Measurements from ENCODE around the gene CHPF. TPM values are rescaled to one million over a fixed set of nuclear protein-coding genes. Genes with fewer than 3 reads are reported as not detected.

CHPF gene
- total and polyA plus RNA-seq, 5 experiments from 2014 or later, result 3.7 to 4.2 (median 3.8) TPM

- peak overlapping the region in 1 of 10 donors; percentile 13 for H3K27ac Mint-ChIP-seq
- H3K4me3 Mint-ChIP-seq, result no peak overlapping the region
- H3K27me3 Mint-ChIP-seq, result peaks cover 8 to 63% (median 24%) of the 10 kb centered on the region in 5 donors
- H3K4me1 Mint-ChIP-seq, result peaks cover 0 to 4% (median 0%) of the 10 kb centered on the region in 4 donors
- DNase-seq (no peak), ATAC-seq (no peak)
- no peaks in the 10 kb centered on the region for H3K36me3 Mint-ChIP-seq
- POLR2A ChIA-PET, result interaction anchor here (1.4 kb wide), 1 partner anchor 12 kb away, joined by 3 read pairs; no protein-coding TSS in a partner anchor
- H3K9me3 Mint-ChIP-seq, result no peaks in the 10 kb centered on the region
Measured at GRCh38 chr2:219563271-219563928, 19.8 kb upstream of the CHPF start.

GRCh38 chr2:219562049-219563020, 18.7 kb upstream of the CHPF start:
- H3K9me3 Mint-ChIP-seq, result no peaks in the 10 kb centered on the region
- H3K36me3 Mint-ChIP-seq, result no peaks in the 10 kb centered on the region
- H3K27me3 Mint-ChIP-seq, result peaks cover 8 to 56% (median 17%) of the 10 kb centered on the region in 5 donors
- H3K27ac Mint-ChIP-seq, result no peak overlapping the region
- no peak overlapping the region for H3K4me3 Mint-ChIP-seq
- H3K4me1 Mint-ChIP-seq, result peaks cover 0 to 2% (median 0%) of the 10 kb centered on the region in 4 donors
- no peak for DNase-seq
- ATAC-seq, result no peak
- POLR2A ChIA-PET, result interaction anchor here (1.4 kb wide), 1 partner anchor 11 kb away, joined by 3 read pairs; no protein-coding TSS in a partner anchor

DNA sequence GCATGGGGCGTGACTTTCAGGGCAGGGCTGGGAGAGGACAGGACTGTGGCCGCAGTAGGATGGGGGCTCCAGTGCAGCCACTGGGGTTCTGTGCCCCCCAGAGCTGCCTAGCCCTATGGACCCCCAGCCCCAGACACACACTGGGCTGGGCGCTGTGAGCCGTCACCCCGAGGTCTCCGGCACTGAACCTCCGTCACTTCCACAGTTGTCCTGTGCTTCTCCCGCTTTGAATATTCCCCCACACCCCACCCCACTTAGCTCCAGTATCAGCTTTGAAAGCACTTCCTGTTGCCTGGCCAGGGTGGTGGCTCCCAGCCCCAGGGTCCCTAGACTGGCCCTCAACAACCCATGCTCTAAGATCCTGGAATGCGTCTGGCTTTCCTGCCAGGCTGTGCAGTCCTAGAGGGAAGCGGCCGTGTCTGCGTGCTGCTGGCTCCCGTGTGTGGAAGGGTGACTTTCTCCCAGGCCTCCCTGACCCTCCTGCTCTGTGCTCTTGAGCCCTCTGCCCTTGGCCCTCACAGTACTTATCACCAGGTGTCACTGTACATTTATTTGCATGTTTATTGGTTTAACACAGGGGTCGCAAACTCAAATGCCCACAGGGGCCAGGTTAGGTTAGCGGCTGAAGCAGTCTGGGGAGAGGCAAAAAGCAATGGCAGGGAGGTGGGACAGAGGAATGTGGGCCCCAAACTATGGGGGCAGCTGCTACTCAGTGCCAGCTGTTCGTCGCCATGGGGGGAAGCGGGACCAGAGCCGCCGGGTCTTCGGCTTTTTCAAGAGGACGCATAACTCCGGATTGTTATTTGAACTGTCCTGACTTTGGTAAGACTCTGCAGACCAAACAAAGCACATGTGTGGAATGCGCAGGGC, 17.8 kb upstream of the CHPF start:
- POLR2A ChIA-PET, result interaction anchor here (1.4 to 2.1 kb wide), 2 partner anchors 10 kb away, joined by 3 to 4 read pairs; no protein-coding TSS in a partner anchor
- ATAC-seq (no peak), DNase-seq (no peak)
- H3K27me3 Mint-ChIP-seq, result peaks cover 9 to 56% (median 13%) of the 10 kb centered on the region in 5 donors
- H3K36me3 Mint-ChIP-seq, result no peaks in the 10 kb centered on the region
- no peak overlapping the region for H3K4me3 Mint-ChIP-seq
- H3K9me3 Mint-ChIP-seq, result no peaks in the 10 kb centered on the region
- H3K27ac Mint-ChIP-seq, result peak overlapping the region in 1 of 10 donors; percentile 51
- H3K4me1 Mint-ChIP-seq, result peaks cover 0 to 2% (median 0%) of the 10 kb centered on the region in 4 donors

GRCh38 chr2:219560893-219561178, 17.2 kb upstream of the CHPF start:
- Mint-ChIP-seq H3K4me1 (peaks cover 0 to 2% (median 0%) of the 10 kb centered on the region in 4 donors), H3K27ac (no peak overlapping the region), H3K9me3 (no peaks in the 10 kb centered on the region), H3K36me3 (no peaks in the 10 kb centered on the region), H3K27me3 (peaks cover 9 to 56% (median 11%) of the 10 kb centered on the region in 5 donors), H3K4me3 (no peak overlapping the region)
- no peak for ATAC-seq
- POLR2A ChIA-PET, result interaction anchor here (1.0 to 2.1 kb wide), 2 partner anchors 9 to 18 kb away, joined by 3 to 4 read pairs; no protein-coding TSS in a partner anchor
- DNase-seq, result no peak

- H3K4me1 Mint-ChIP-seq, result peaks cover 0 to 2% (median 0%) of the 10 kb centered on the region in 4 donors
- H3K9me3 Mint-ChIP-seq, result no peaks in the 10 kb centered on the region
- ATAC-seq, result peak; percentile 61 to 66
- H3K36me3 Mint-ChIP-seq, result no peaks in the 10 kb centered on the region
- DNase-seq, result peak in 5 of 10 donors; percentile 17 to 40 (median 36)
- no peak overlapping the region for H3K27ac Mint-ChIP-seq
- no peak overlapping the region for H3K4me3 Mint-ChIP-seq
- POLR2A ChIA-PET, result interaction anchor here (1.0 to 2.1 kb wide), 2 partner anchors 9 to 18 kb away, joined by 3 to 4 read pairs; no protein-coding TSS in a partner anchor
- H3K27me3 Mint-ChIP-seq, result peaks cover 9 to 56% (median 11%) of the 10 kb centered on the region in 5 donors
Measured at GRCh38 chr2:219560037-219560892, 16.7 kb upstream of the CHPF start.

DNA sequence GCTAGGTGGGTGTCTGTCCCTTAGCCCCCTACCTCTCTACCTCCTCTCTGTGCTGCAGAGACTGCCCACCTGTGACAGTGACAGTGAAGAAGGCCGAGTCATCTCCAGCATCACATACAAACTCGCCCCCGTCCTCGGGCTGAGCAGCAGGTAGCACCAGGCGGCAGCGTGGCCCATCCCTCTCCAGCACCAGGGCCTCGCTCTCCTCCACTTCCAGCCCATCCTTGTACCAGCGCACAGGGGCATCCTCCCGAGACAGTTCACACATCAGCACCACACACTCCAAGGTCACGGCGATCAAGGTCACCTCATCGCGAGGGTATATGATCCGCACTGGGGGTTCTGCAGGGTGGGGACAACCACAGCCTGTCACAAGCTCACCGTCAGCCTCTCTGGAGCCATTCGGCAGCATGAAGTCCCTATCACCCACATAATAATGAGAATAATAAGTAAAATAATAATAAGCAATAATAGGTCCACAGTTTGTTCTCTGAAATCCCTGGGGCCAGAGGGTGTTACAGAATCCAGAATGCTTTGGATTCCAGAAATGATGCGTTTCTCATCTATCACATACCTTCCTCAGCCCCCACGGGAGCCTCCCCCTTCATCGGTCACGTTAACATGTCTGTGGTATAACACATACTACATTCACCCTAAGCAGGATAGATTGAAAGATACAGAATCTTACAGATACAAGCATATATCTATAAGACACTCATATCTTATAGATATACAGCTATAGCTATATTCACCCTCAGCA, 15.7 kb upstream of the CHPF start:
- no peak overlapping the region for H3K4me3 Mint-ChIP-seq
- POLR2A ChIA-PET, result interaction anchor here (2.1 kb wide), 1 partner anchor 8 kb away, joined by 4 read pairs; no protein-coding TSS in a partner anchor
- ATAC-seq (no peak), DNase-seq (no peak)
- peaks cover 0 to under 1% (median 0%) of the 10 kb centered on the region in 4 donors for H3K4me1 Mint-ChIP-seq
- no peaks in the 10 kb centered on the region for H3K9me3 Mint-ChIP-seq
- H3K27ac Mint-ChIP-seq, result no peak overlapping the region
- no peaks in the 10 kb centered on the region for H3K36me3 Mint-ChIP-seq
- H3K27me3 Mint-ChIP-seq, result peaks cover 6 to 58% (median 15%) of the 10 kb centered on the region in 5 donors

GRCh38 chr2:219557791-219558785, 14.5 kb upstream of the CHPF start:
- POLR2A ChIA-PET, result interaction anchor here (1.3 kb wide), 1 partner anchor 39 kb away, joined by 3 read pairs; no protein-coding TSS in a partner anchor
- Mint-ChIP-seq H3K4me1 (peaks cover 0 to 7% (median 3%) of the 10 kb centered on the region in 4 donors), H3K27ac (no peak overlapping the region), H3K36me3 (no peaks in the 10 kb centered on the region), H3K4me3 (no peak overlapping the region), H3K27me3 (peaks cover 12 to 58% (median 25%) of the 10 kb centered on the region in 5 donors), H3K9me3 (no peaks in the 10 kb centered on the region)
- ATAC-seq, result no peak
- DNase-seq, result no peak

DNA sequence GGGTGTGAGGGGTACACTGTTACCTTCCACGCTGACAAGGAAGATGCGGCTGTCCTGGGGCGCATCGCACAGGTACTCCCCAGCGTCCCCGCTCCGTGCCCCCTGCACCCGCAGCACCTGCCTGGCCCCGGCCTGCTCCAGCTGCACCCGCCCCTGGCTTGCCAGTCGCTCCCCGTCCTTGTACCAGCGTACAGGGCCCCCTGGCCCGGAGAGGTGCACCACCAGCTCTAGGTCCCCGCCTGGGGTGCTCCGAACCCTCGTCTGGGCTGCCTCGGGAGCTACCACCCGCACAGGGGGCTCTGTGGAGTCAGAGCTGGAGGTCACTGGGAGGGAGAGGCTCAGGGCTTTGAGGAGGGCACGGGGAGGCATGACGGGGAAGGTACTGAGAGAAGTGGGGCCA, 13.7 kb upstream of the CHPF start:
- POLR2A ChIA-PET, result interaction anchor here (1.3 kb wide), 1 partner anchor 40 kb away, joined by 3 read pairs; no protein-coding TSS in a partner anchor
- Mint-ChIP-seq H3K27ac (no peak overlapping the region), H3K9me3 (no peaks in the 10 kb centered on the region), H3K4me3 (no peak overlapping the region), H3K36me3 (no peaks in the 10 kb centered on the region), H3K27me3 (peaks cover 12 to 50% (median 25%) of the 10 kb centered on the region in 5 donors), H3K4me1 (peaks cover under 1 to 8% (median 3%) of the 10 kb centered on the region in 4 donors)
- DNase-seq, result no peak
- no peak for ATAC-seq

DNA sequence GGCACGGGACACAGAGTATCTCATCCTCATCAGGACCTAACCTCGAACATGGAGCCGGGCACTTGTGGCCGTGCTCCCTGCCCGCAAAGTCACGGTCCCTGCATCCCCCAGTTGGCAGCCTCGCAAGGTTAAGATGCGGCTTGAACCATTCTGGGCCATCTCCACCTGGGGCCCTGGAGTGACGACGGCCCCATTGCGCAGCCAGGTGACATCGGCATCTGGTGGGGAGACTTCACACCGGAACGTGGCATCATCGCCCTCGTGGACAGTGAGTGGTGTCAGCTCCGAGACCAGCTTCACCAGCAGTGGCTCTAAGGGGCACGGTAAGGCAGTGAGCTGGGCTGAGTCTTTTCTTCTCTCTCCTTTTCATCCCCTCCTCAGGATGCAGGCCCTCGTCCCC, 12.8 kb upstream of the CHPF start:
- peaks cover 4 to 10% (median 10%) of the 10 kb centered on the region in 4 donors for H3K4me1 Mint-ChIP-seq
- H3K4me3 Mint-ChIP-seq, result no peak overlapping the region
- H3K9me3 Mint-ChIP-seq, result no peaks in the 10 kb centered on the region
- DNase-seq (no peak), ATAC-seq (no peak)
- H3K27ac Mint-ChIP-seq, result no peak overlapping the region
- no peaks in the 10 kb centered on the region for H3K36me3 Mint-ChIP-seq
- POLR2A ChIA-PET, result no interaction called here
- peaks cover 14 to 55% (median 31%) of the 10 kb centered on the region in 5 donors for H3K27me3 Mint-ChIP-seq

DNA sequence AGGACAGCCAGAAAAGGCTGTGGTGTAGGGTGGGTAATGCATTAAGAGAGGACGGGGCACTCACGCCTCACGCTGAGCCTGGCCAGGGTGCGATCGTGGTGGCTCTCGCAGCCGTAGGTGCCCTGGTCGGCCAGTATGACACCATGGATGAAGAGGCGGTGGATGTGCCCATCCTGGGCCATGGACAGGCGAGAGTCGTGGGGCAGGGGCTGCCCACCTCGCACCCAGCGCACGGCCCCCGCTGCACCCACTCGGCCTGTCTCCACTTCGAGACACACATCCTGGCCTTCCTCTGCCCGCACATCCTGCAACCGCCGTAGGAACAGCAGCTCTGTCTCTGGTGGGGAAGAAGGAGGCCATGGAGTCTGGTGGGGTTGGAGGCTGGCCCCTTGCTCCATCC, 12.3 kb upstream of the CHPF start:
- Mint-ChIP-seq H3K27ac (no peak overlapping the region), H3K4me3 (no peak overlapping the region), H3K4me1 (peaks cover 5 to 13% (median 11%) of the 10 kb centered on the region in 4 donors), H3K9me3 (no peaks in the 10 kb centered on the region), H3K27me3 (peaks cover 16 to 55% (median 32%) of the 10 kb centered on the region in 5 donors), H3K36me3 (no peaks in the 10 kb centered on the region)
- ATAC-seq, result no peak
- POLR2A ChIA-PET, result no interaction called here
- peak in 1 of 10 donors; percentile 50 for DNase-seq
